GM12865 (cell line): ENCODE measurements around the gene BCOR.

ENCODE experiments used
- DNase-seq: peaks from one replicate; pipeline ENCODE4 v3.0.0; 2010; ENCODE audit warnings: low read depth
- H3K4me3 ChIP-seq: 2 replicates; pipeline ENCODE4 v1.5.1; 2011; ENCODE audit warnings: mild to moderate bottlenecking, low read depth, low read length, control low read depth
- CTCF ChIP-seq: IDR thresholded peaks from 2 replicates; pipeline ENCODE4 v1.5.1; 2011; ENCODE audit warnings: low read length, control low read depth, low read depth, inconsistent platforms; ENCODE audit not compliant: insufficient read depth; ENCODE audit errors: missing control alignments

The BCOR gene

GRCh38 chrX:40143987-40144386 is 46.2 kb upstream of the BCOR start:
- no peak for TF ChIP-seq CTCF
- H3K4me3 ChIP-seq: no peak overlapping the region
- DNase-seq: no peak

- no peak for TF ChIP-seq CTCF
- no peak for DNase-seq
- no peak overlapping the region for H3K4me3 ChIP-seq
Observed at GRCh38 chrX:40143001-40143400, 45.2 kb upstream of the BCOR start.

GRCh38 chrX:40142417-40142816 is 44.7 kb upstream of the BCOR start:
- no peak for DNase-seq
- TF ChIP-seq CTCF: no peak

GRCh38 chrX:40140706-40141499 is 43.1 kb upstream of the BCOR start:
- no peak for TF ChIP-seq CTCF
- DNase-seq: no peak
- no peak overlapping the region for H3K4me3 ChIP-seq

More at GRCh38 chrX:40142417-40142816, 44.7 kb upstream of the BCOR start:
- H3K4me3 ChIP-seq: no peak overlapping the region

GRCh38 chrX:40132751-40133150 is 35.0 kb upstream of the BCOR start:
- no peak for DNase-seq
- no peak overlapping the region for H3K4me3 ChIP-seq
- no peak for TF ChIP-seq CTCF

GRCh38 chrX:40131654-40132337 is 34.0 kb upstream of the BCOR start:
- no peak for DNase-seq
- no peak overlapping the region for H3K4me3 ChIP-seq
- no peak for TF ChIP-seq CTCF
